ENCODE data around the gene BCAS3.

GRCh38 chr17:61249649-61250299, 572.1 kb downstream of the BCAS3 start:
- TF ChIP-seq, protein P1, sequence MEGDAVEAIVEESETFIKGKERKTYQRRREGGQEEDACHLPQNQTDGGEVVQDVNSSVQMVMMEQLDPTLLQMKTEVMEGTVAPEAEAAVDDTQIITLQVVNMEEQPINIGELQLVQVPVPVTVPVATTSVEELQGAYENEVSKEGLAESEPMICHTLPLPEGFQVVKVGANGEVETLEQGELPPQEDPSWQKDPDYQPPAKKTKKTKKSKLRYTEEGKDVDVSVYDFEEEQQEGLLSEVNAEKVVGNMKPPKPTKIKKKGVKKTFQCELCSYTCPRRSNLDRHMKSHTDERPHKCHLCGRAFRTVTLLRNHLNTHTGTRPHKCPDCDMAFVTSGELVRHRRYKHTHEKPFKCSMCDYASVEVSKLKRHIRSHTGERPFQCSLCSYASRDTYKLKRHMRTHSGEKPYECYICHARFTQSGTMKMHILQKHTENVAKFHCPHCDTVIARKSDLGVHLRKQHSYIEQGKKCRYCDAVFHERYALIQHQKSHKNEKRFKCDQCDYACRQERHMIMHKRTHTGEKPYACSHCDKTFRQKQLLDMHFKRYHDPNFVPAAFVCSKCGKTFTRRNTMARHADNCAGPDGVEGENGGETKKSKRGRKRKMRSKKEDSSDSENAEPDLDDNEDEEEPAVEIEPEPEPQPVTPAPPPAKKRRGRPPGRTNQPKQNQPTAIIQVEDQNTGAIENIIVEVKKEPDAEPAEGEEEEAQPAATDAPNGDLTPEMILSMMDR (IDR thresholded peaks at IDR 0.05 in 8 of 11, conservative IDR thresholded peaks at IDR 0.05 in 3 of 11), result no peak
- no peak for TF ChIP-seq POLR2A (IDR thresholded peaks at IDR 0.05)
- no peak for TF ChIP-seq POLR2AphosphoS5 (IDR thresholded peaks at IDR 0.05)

Data from spleen (tissue), 7 donors.